ENCODE measurements around the gene AKAP6.
"Not testable (repeated sequence)": the region's sequence is repeated elsewhere in the genome, so short reads cannot be mapped to it uniquely, and the experiment has no call there.

The AKAP6 gene

GRCh38 chr14:32381869-32382268, 52.8 kb downstream of the AKAP6 start:
- ATAC-seq (replicated peaks; ENCODE audit: extremely low read depth, poor library complexity, severe bottlenecking) (no peak), DNase-seq (ENCODE audit: low spot score in 2 of 2) (no peak)
- Mint-ChIP-seq H3K9me3 (peaks cover 8% of the 10 kb centered on the region), H3K4me3 (no peak overlapping the region), H3K36me3 (ENCODE audit: insufficient read depth) (no peaks in the 10 kb centered on the region), H3K4me1 (no peaks in the 10 kb centered on the region), H3K27me3 (no peaks in the 10 kb centered on the region), H3K27ac (ENCODE audit: low read depth) (no peak overlapping the region)

GRCh38 chr14:32382704-32383103, 53.6 kb downstream of the AKAP6 start:
- H3K36me3 Mint-ChIP-seq (ENCODE audit: insufficient read depth): no peaks in the 10 kb centered on the region
- H3K4me1 Mint-ChIP-seq: no peaks in the 10 kb centered on the region
- ATAC-seq (replicated peaks; ENCODE audit: extremely low read depth, poor library complexity, severe bottlenecking) (no peak), DNase-seq (ENCODE audit: low spot score in 2 of 2) (no peak)
- H3K4me3 Mint-ChIP-seq: no peak overlapping the region
- no peak overlapping the region for H3K27ac Mint-ChIP-seq (ENCODE audit: low read depth)
- no peaks in the 10 kb centered on the region for H3K27me3 Mint-ChIP-seq
- H3K9me3 Mint-ChIP-seq: peaks cover 8% of the 10 kb centered on the region

- no peaks in the 10 kb centered on the region for H3K36me3 Mint-ChIP-seq (ENCODE audit: insufficient read depth)
- H3K4me3 Mint-ChIP-seq: no peak overlapping the region
- no peak for ATAC-seq (replicated peaks; ENCODE audit: extremely low read depth, poor library complexity, severe bottlenecking)
These were observed 54.4 kb downstream of the AKAP6 start for GRCh38 chr14:32383364-32384009.

GRCh38 chr14:32384464-32384863, 55.4 kb downstream of the AKAP6 start:
- no peak overlapping the region for H3K4me3 Mint-ChIP-seq
- no peak overlapping the region for H3K27ac Mint-ChIP-seq (ENCODE audit: low read depth)
- H3K27me3 Mint-ChIP-seq: no peaks in the 10 kb centered on the region
- DNase-seq (ENCODE audit: low spot score in 2 of 2) (no peak), ATAC-seq (replicated peaks; ENCODE audit: extremely low read depth, poor library complexity, severe bottlenecking) (no peak)
- no peaks in the 10 kb centered on the region for H3K4me1 Mint-ChIP-seq
- peaks cover 11% of the 10 kb centered on the region for H3K9me3 Mint-ChIP-seq
- no peaks in the 10 kb centered on the region for H3K36me3 Mint-ChIP-seq (ENCODE audit: insufficient read depth)

More at GRCh38 chr14:32383364-32384009, 54.4 kb downstream of the AKAP6 start:
- Mint-ChIP-seq H3K27ac (ENCODE audit: low read depth) (no peak overlapping the region), H3K4me1 (no peaks in the 10 kb centered on the region), H3K9me3 (peaks cover 14% of the 10 kb centered on the region), H3K27me3 (no peaks in the 10 kb centered on the region)
- no peak for DNase-seq (ENCODE audit: low spot score in 2 of 2)

- H3K4me1 Mint-ChIP-seq; H3K27me3 Mint-ChIP-seq; DNase-seq (ENCODE audit: low spot score in 2 of 2); ATAC-seq (replicated peaks; ENCODE audit: extremely low read depth, poor library complexity, severe bottlenecking); H3K4me3 Mint-ChIP-seq; H3K36me3 Mint-ChIP-seq (ENCODE audit: insufficient read depth); H3K27ac Mint-ChIP-seq (ENCODE audit: low read depth): not testable (repeated sequence)
- H3K9me3 Mint-ChIP-seq: peaks cover 12% of the 10 kb centered on the region
These were observed 58.2 kb downstream of the AKAP6 start for GRCh38 chr14:32387295-32387694.

- H3K9me3 Mint-ChIP-seq: peaks cover 8% of the 10 kb centered on the region
These were observed 64.0 kb downstream of the AKAP6 start for GRCh38 chr14:32393119-32393518.

GRCh38 chr14:32394038-32394437, 64.9 kb downstream of the AKAP6 start:
- H3K27ac Mint-ChIP-seq (ENCODE audit: low read depth): no peak overlapping the region
- H3K4me3 Mint-ChIP-seq: no peak overlapping the region
- H3K36me3 Mint-ChIP-seq (ENCODE audit: insufficient read depth): no peaks in the 10 kb centered on the region
- H3K4me1 Mint-ChIP-seq: no peaks in the 10 kb centered on the region
- no peak for ATAC-seq (replicated peaks; ENCODE audit: extremely low read depth, poor library complexity, severe bottlenecking)
- H3K9me3 Mint-ChIP-seq: peaks cover 6% of the 10 kb centered on the region
- H3K27me3 Mint-ChIP-seq: no peaks in the 10 kb centered on the region
- no peak for DNase-seq (ENCODE audit: low spot score in 2 of 2)

More at GRCh38 chr14:32393119-32393518, 64.0 kb downstream of the AKAP6 start:
- Mint-ChIP-seq H3K4me3 (no peak overlapping the region), H3K4me1 (no peaks in the 10 kb centered on the region), H3K27ac (ENCODE audit: low read depth) (no peak overlapping the region), H3K27me3 (no peaks in the 10 kb centered on the region), H3K36me3 (ENCODE audit: insufficient read depth) (no peaks in the 10 kb centered on the region)
- no peak for DNase-seq (ENCODE audit: low spot score in 2 of 2)
- ATAC-seq (replicated peaks; ENCODE audit: extremely low read depth, poor library complexity, severe bottlenecking): no peak

- Mint-ChIP-seq H3K4me1 (no peaks in the 10 kb centered on the region), H3K27me3 (no peaks in the 10 kb centered on the region), H3K4me3 (no peak overlapping the region), H3K9me3 (no peaks in the 10 kb centered on the region), H3K27ac (ENCODE audit: low read depth) (no peak overlapping the region), H3K36me3 (ENCODE audit: insufficient read depth) (no peaks in the 10 kb centered on the region)
- DNase-seq (ENCODE audit: low spot score in 2 of 2) (no peak), ATAC-seq (replicated peaks; ENCODE audit: extremely low read depth, poor library complexity, severe bottlenecking) (no peak)
These were observed 67.8 kb downstream of the AKAP6 start for GRCh38 chr14:32396885-32397284.

- H3K27ac Mint-ChIP-seq (ENCODE audit: low read depth): no peak overlapping the region
- ATAC-seq (replicated peaks; ENCODE audit: extremely low read depth, poor library complexity, severe bottlenecking): no peak
- H3K9me3 Mint-ChIP-seq: no peaks in the 10 kb centered on the region
- no peaks in the 10 kb centered on the region for H3K36me3 Mint-ChIP-seq (ENCODE audit: insufficient read depth)
- H3K4me3 Mint-ChIP-seq: no peak overlapping the region
- DNase-seq (ENCODE audit: low spot score in 2 of 2): no peak
- no peaks in the 10 kb centered on the region for H3K27me3 Mint-ChIP-seq
- H3K4me1 Mint-ChIP-seq: no peaks in the 10 kb centered on the region
These were observed 69.0 kb downstream of the AKAP6 start for GRCh38 chr14:32397861-32398640.

GRCh38 chr14:32399920-32400319, 70.8 kb downstream of the AKAP6 start:
- Mint-ChIP-seq H3K4me1 (no peaks in the 10 kb centered on the region), H3K27me3 (no peaks in the 10 kb centered on the region), H3K9me3 (no peaks in the 10 kb centered on the region), H3K4me3 (no peak overlapping the region), H3K27ac (ENCODE audit: low read depth) (no peak overlapping the region), H3K36me3 (ENCODE audit: insufficient read depth) (no peaks in the 10 kb centered on the region)
- no peak for ATAC-seq (replicated peaks; ENCODE audit: extremely low read depth, poor library complexity, severe bottlenecking)
- DNase-seq (ENCODE audit: low spot score in 2 of 2): no peak

GRCh38 chr14:32400480-32400879, 71.4 kb downstream of the AKAP6 start:
- H3K9me3 Mint-ChIP-seq: no peaks in the 10 kb centered on the region

GRCh38 chr14:32403021-32403420, 73.9 kb downstream of the AKAP6 start:
- Mint-ChIP-seq H3K4me1 (no peaks in the 10 kb centered on the region), H3K36me3 (ENCODE audit: insufficient read depth) (no peaks in the 10 kb centered on the region), H3K4me3 (no peak overlapping the region), H3K27me3 (no peaks in the 10 kb centered on the region), H3K27ac (ENCODE audit: low read depth) (no peak overlapping the region), H3K9me3 (peaks cover 8% of the 10 kb centered on the region)
- DNase-seq (ENCODE audit: low spot score in 2 of 2) (no peak), ATAC-seq (replicated peaks; ENCODE audit: extremely low read depth, poor library complexity, severe bottlenecking) (no peak)

More at GRCh38 chr14:32400480-32400879, 71.4 kb downstream of the AKAP6 start:
- Mint-ChIP-seq H3K27me3 (no peaks in the 10 kb centered on the region), H3K4me1 (no peaks in the 10 kb centered on the region), H3K27ac (ENCODE audit: low read depth) (no peak overlapping the region), H3K36me3 (ENCODE audit: insufficient read depth) (no peaks in the 10 kb centered on the region), H3K4me3 (no peak overlapping the region)
- no peak for ATAC-seq (replicated peaks; ENCODE audit: extremely low read depth, poor library complexity, severe bottlenecking)
- no peak for DNase-seq (ENCODE audit: low spot score in 2 of 2)

- Mint-ChIP-seq H3K9me3 (peaks cover 8% of the 10 kb centered on the region), H3K4me1 (no peaks in the 10 kb centered on the region), H3K27me3 (no peaks in the 10 kb centered on the region), H3K36me3 (ENCODE audit: insufficient read depth) (no peaks in the 10 kb centered on the region), H3K27ac (ENCODE audit: low read depth) (no peak overlapping the region), H3K4me3 (no peak overlapping the region)
- DNase-seq (ENCODE audit: low spot score in 2 of 2) (no peak), ATAC-seq (replicated peaks; ENCODE audit: extremely low read depth, poor library complexity, severe bottlenecking) (no peak)
These were observed 74.6 kb downstream of the AKAP6 start for GRCh38 chr14:32403688-32404087.
